T47D (cell line): ENCODE measurements around the gene NOL9.

ENCODE experiments used
- DNase-seq, 2 experiments: peaks; one replicate each; pipeline versions ENCODE4 v3.0.0 to v3.0.0-alpha.2; 2011 to 2012; ENCODE audit warnings: low read depth in 1 of 2, low spot score in 1 of 2
- JUND ChIP-seq: IDR thresholded peaks from 2 replicates; pipeline ENCODE4 v1.6.1; 2012; ENCODE audit warnings: low read depth
- in situ Hi-C: cut with HindIII; loops from 2 replicates; pipeline ENCODE4 v1.10.0; 2016; ENCODE audit warnings: low sequenced_read_pairs, low pct_unique_long_range_greater_than_20kb

Gene NOL9

GRCh38 chr1:6483017-6483760 lies 71.1 kb downstream of the NOL9 start:
- TF ChIP-seq JUND: no peak
- peak; percentile 73 to 90 for DNase-seq
- in situ Hi-C loops: no loop called here

GRCh38 chr1:6481820-6482219 lies 72.5 kb downstream of the NOL9 start:
- DNase-seq: no peak
- in situ Hi-C loops: no loop called here
- TF ChIP-seq JUND: no peak

- DNase-seq: no peak
- in situ Hi-C loops: no loop called here
- TF ChIP-seq JUND: no peak
These were observed 77.1 kb downstream of the NOL9 start for GRCh38 chr1:6477039-6477820.

GRCh38 chr1:6476483-6476882 lies 77.8 kb downstream of the NOL9 start:
- no peak for TF ChIP-seq JUND
- DNase-seq: no peak
- in situ Hi-C loops: no loop called here

GRCh38 chr1:6475381-6476133 lies 78.8 kb downstream of the NOL9 start:
- no peak for TF ChIP-seq JUND
- in situ Hi-C loops: no loop called here
- peak; percentile 65 to 89 for DNase-seq

- DNase-seq: no peak
- in situ Hi-C loops: no loop called here
- TF ChIP-seq JUND: no peak
These were observed 79.5 kb downstream of the NOL9 start for GRCh38 chr1:6474815-6475282.

GRCh38 chr1:6473974-6474814 lies 80.1 kb downstream of the NOL9 start:
- no peak for DNase-seq
- TF ChIP-seq JUND: no peak
- in situ Hi-C loops: no loop called here

- no peak for TF ChIP-seq JUND
- no peak for DNase-seq
- in situ Hi-C loops: no loop called here
These were observed 81.2 kb downstream of the NOL9 start for GRCh38 chr1:6473156-6473555.

- in situ Hi-C loops: no loop called here
- no peak for TF ChIP-seq JUND
- no peak for DNase-seq
These were observed 81.9 kb downstream of the NOL9 start for GRCh38 chr1:6472391-6472790.

GRCh38 chr1:6471970-6472368 lies 82.3 kb downstream of the NOL9 start:
- no peak for TF ChIP-seq JUND
- in situ Hi-C loops: no loop called here
- no peak for DNase-seq
